Measurements from ENCODE around the gene CDK2AP2.

Gene CDK2AP2

DNA sequence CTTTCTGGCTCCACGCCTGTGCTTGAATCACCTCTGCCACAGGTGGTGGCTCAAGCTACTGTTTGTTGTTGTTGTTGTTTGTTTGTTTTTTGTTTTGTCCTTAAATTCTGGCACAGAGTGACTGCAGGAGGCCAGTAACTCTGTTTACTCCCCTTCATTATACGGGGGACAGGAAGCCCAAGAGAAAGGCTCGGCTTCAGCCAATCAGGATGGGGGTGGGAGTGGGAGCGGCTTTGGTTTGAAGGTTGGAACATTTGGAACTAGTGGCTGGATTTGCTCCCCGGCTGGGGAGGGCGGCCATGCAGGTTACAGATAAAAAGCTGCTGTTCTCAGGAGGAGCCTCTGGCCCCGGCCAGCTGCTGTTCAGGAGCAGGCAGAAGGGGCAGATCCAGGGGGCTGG, 35.0 kb upstream of the CDK2AP2 start:
- Histone ChIP-seq H3K4me3 (no peak overlapping the region), H3K36me3 (no peaks in the 10 kb centered on the region), H3K4me1 (peaks cover 0 to 49% (median 23%) of the 10 kb centered on the region in 10 experiments; a peak in 16 of 20 replicates)

DNA sequence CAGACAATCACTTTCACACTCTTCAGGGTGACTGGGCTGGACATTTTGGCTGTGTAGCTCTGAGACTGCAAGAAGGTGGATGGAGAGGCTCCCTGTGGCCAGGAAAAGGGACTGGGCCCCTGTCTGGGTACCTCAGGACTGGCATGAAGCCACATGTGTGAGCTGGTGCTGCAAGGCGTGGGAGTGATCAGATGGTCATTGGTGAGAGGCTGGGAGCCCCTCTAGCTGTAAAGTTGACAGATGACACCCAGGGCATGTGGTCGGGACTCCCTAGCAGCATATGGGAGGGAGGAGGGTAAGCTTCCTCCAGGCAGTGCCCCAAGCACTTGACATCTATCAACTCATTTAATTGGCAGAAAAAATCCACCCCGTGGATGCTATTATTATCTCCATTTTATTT, 34.2 kb upstream of the CDK2AP2 start:
- Histone ChIP-seq H3K4me3 (no peak overlapping the region), H3K36me3 (no peaks in the 10 kb centered on the region), H3K9ac (no peak overlapping the region), H3K27ac (no peak overlapping the region), H3K4me2 (no peak overlapping the region), H3K9me3 (replicated peaks in 1 of 11) (peaks cover 3 to 23% (median 12%) of the 10 kb centered on the region in 11 experiments; a peak in 19 of 22 replicates), H3K27me3 (no peaks in the 10 kb centered on the region), H4K20me1 (no peaks in the 10 kb centered on the region), H3K4me1 (peaks cover 0 to 49% (median 23%) of the 10 kb centered on the region in 10 experiments; a peak in 16 of 20 replicates)
- TF ChIP-seq Cebpa-rat (IDR thresholded peaks at IDR 0.05), result no peak

More for the DNA sequence above, 35.0 kb upstream of the CDK2AP2 start:
- no peak for TF ChIP-seq Cebpa-rat (IDR thresholded peaks at IDR 0.05)
- Histone ChIP-seq H3K27me3 (no peaks in the 10 kb centered on the region), H3K9ac (no peak overlapping the region), H3K4me2 (peak overlapping the region in 2 of 11 experiments; percentile 32 to 62; a peak in 2 of 22 replicates), H4K20me1 (no peaks in the 10 kb centered on the region), H3K9me3 (replicated peaks in 1 of 11) (peaks cover 0 to 16% (median 9%) of the 10 kb centered on the region in 11 experiments; a peak in 10 of 22 replicates), H3K27ac (no peak overlapping the region)

DNA sequence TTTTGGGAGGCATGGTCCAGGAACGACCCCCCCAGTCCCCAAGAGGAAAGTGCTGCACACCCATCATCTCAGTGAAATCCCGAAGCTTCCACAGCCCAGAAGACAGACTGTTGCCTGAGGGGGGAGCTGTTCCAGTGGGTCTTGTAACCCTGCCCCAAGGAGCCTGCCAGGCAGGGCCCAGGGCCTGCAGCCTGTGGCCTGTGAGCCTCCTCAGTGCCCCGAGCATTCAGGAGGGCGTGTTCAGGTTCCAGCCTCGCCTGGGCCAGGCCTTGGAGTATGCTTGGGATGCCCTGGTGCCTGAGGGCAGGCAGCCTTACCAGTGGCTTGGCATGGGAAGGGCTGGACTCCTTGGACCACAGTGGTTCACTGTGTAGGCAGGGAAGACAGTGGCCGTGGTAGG, 33.2 kb upstream of the CDK2AP2 start:
- Histone ChIP-seq H3K4me3 (no peak overlapping the region), H3K27me3 (no peaks in the 10 kb centered on the region), H3K4me1 (peaks cover 0 to 42% (median 23%) of the 10 kb centered on the region in 10 experiments; a peak in 16 of 20 replicates), H3K4me2 (no peak overlapping the region), H4K20me1 (no peaks in the 10 kb centered on the region), H3K9ac (no peak overlapping the region), H3K27ac (no peak overlapping the region), H3K36me3 (no peaks in the 10 kb centered on the region), H3K9me3 (replicated peaks in 1 of 11) (peaks cover 12 to 32% (median 22%) of the 10 kb centered on the region in 11 experiments)
- TF ChIP-seq Cebpa-rat (IDR thresholded peaks at IDR 0.05), result no peak

DNA sequence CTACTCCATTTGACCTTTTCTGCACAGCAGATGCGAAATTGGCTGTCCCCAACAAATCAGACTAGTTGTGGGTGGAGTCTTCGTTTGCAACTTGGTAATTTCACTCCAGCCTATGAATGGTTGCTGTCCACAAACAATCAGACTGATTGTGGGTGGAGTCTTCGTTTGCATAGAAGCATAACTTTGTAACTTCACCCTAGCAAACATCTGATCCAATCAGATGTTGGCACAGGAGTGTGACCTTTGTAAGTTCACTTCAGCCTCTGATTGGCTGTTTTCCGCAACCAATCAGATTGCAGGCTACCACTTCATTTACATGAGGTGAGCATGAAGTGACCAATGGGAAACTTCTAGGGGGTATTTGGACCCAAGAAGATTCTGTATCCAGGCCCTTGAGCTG, 31.6 kb upstream of the CDK2AP2 start:
- no peaks in the 10 kb centered on the region for H3K36me3 ChIP-seq
- TF ChIP-seq Cebpa-rat (IDR thresholded peaks at IDR 0.05), result no peak
- H3K4me2 ChIP-seq, result no peak overlapping the region
- H3K27ac ChIP-seq, result no peak overlapping the region
- peaks cover 0 to 25% (median 10%) of the 10 kb centered on the region in 10 experiments; a peak in 16 of 20 replicates for H3K4me1 ChIP-seq
- H3K4me3 ChIP-seq, result no peak overlapping the region
- no peaks in the 10 kb centered on the region for H3K27me3 ChIP-seq
- H3K9ac ChIP-seq, result no peak overlapping the region
- peaks cover 29 to 49% (median 38%) of the 10 kb centered on the region in 11 experiments for H3K9me3 ChIP-seq (replicated peaks in 1 of 11)
- H4K20me1 ChIP-seq, result no peaks in the 10 kb centered on the region

DNA sequence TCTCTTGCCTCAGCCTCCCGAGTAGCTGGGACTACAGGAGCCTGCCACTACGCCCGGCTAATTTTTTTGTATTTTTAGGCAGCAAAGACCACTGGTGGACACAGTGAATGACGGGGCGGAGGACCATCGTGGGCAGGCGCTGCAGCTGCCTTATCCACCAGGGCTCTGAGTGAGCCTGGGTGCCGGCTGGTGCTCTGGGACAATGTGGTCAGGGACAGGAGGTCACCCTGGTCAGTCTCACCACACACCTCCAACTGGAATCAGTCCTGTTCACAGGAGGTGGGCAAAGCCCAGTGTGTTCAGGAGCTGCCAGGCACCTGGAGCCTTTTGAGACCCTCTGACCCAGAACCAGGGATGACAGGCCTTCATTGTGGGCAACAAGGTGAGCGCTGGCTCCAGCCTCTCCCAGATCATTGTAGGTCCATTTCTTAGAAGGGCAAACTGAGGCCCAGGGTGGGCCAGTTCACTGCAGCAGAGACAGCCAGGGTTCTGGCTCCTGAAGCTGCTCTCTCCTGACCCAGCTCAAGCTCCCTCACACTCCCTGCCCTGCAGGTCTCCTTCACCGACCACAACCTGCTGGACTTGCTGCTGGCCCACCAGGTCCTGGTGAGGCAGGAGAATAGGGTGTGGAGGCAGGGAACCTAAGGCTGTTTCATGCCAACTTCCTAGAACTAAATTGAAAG, 31.0 kb upstream of the CDK2AP2 start:
- H3K9ac ChIP-seq, result no peak overlapping the region
- no peak overlapping the region for H3K27ac ChIP-seq
- no peaks in the 10 kb centered on the region for H4K20me1 ChIP-seq
- H3K4me2 ChIP-seq, result no peak overlapping the region
- H3K9me3 ChIP-seq (replicated peaks in 1 of 11), result peaks cover 35 to 55% (median 44%) of the 10 kb centered on the region in 11 experiments
- TF ChIP-seq Cebpa-rat (IDR thresholded peaks at IDR 0.05), result no peak
- no peaks in the 10 kb centered on the region for H3K36me3 ChIP-seq
- no peaks in the 10 kb centered on the region for H3K27me3 ChIP-seq
- H3K4me1 ChIP-seq, result peaks cover 0 to 19% (median 4%) of the 10 kb centered on the region in 10 experiments; a peak in 11 of 20 replicates
- H3K4me3 ChIP-seq, result no peak overlapping the region

DNA sequence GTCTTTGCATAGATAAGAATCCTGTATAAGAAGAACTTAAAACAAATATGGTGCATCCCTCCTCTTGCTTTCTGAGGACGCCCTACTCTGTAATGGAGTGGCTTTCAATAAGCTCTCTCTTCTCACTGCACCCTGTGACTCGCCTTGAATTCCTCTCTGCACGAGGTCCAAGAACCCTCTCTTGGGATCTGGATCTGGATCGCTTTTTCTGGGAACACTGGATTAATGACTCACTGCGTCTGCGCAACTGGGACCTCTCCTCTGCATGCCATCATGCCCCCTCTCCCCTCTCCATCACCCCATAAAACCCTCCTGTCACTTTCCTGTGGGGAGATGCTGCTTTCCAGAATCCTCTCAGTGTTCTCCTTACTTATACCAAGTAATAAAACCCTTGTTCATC, 30.3 kb upstream of the CDK2AP2 start:
- H3K27ac ChIP-seq, result no peak overlapping the region

DNA sequence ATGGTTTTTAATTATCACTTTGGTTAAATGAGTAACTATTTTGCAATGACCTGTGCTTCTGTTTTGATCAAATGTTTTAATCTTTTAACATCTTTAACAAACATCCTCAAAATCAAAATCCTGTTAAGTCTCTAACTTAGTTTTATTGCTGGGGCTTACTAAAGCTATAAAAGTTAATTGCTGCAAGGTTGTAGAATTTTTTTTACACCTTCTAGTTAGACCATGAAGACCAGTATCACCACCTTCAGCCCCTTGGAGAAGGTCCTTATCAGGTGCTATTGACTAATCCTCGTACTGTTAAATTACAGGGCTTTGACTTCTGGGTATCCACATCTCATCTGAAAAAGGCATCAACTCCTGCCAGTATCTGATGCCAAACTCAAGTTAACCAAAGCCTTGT, 27.6 kb upstream of the CDK2AP2 start:
- Histone ChIP-seq H3K4me1 (peaks cover 1 to 9% (median 2%) of the 10 kb centered on the region in 10 experiments; a peak in 19 of 20 replicates), H3K4me2 (no peak overlapping the region), H3K36me3 (peaks cover 0 to 4% (median 0%) of the 10 kb centered on the region in 11 experiments; a peak in 1 of 22 replicates), H3K9me3 (replicated peaks in 1 of 11) (peaks cover 54 to 79% (median 69%) of the 10 kb centered on the region in 11 experiments), H3K4me3 (no peak overlapping the region), H4K20me1 (no peaks in the 10 kb centered on the region), H3K9ac (no peak overlapping the region), H3K27me3 (no peaks in the 10 kb centered on the region), H3K27ac (no peak overlapping the region)
- no peak for TF ChIP-seq Cebpa-rat (IDR thresholded peaks at IDR 0.05)

More for the DNA sequence above, 30.3 kb upstream of the CDK2AP2 start:
- H3K4me1 ChIP-seq, result peaks cover 0 to 13% (median under 1%) of the 10 kb centered on the region in 10 experiments; a peak in 5 of 20 replicates
- H3K27me3 ChIP-seq, result no peaks in the 10 kb centered on the region
- peaks cover 41 to 61% (median 51%) of the 10 kb centered on the region in 11 experiments for H3K9me3 ChIP-seq (replicated peaks in 1 of 11)
- no peak overlapping the region for H3K4me2 ChIP-seq
- H4K20me1 ChIP-seq, result no peaks in the 10 kb centered on the region
- H3K4me3 ChIP-seq, result no peak overlapping the region
- H3K9ac ChIP-seq, result no peak overlapping the region
- peaks cover 0 to 4% (median 0%) of the 10 kb centered on the region in 11 experiments; a peak in 1 of 22 replicates for H3K36me3 ChIP-seq
- TF ChIP-seq Cebpa-rat (IDR thresholded peaks at IDR 0.05), result no peak

DNA sequence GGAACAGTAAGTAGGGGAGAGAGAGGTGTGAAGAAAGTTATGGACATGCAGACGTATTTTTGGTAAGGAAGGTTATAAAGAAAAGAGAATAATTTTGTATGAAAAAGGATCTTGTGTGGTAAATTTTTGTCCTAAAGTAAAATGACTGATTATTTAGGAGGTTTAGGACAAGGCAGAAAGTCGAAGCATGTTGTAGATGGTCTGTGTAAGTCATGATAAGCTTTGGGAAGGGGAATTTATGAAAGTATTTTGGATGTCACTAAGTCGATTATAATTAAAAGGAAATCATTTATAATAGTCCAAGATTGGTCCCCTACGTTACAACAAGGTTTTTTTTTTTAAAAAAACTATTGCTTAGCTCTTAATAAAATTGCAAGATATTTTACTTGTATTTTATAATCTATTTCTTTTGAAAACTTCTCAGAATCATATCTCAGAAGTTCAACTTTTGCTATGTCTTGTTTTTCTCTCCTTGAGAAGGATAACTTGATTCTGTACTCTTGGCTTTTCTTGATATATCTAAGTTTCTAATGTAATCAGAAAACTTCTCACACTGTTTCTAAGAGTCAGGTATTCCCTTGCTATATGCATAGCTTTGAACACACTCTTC, 26.2 kb upstream of the CDK2AP2 start:
- no peak for TF ChIP-seq Cebpa-rat (IDR thresholded peaks at IDR 0.05)
- Histone ChIP-seq H3K27me3 (no peaks in the 10 kb centered on the region), H3K4me1 (peaks cover 15 to 20% (median 16%) of the 10 kb centered on the region in 10 experiments), H3K36me3 (peaks cover 0 to 4% (median 0%) of the 10 kb centered on the region in 11 experiments; a peak in 1 of 22 replicates), H3K9ac (no peak overlapping the region), H3K4me2 (no peak overlapping the region), H3K27ac (no peak overlapping the region), H4K20me1 (no peaks in the 10 kb centered on the region), H3K9me3 (replicated peaks in 1 of 11) (peaks cover 52 to 76% (median 63%) of the 10 kb centered on the region in 11 experiments), H3K4me3 (peak overlapping the region in 3 of 10 experiments; percentile 1 to 40 (median 17); a peak in 2 of 20 replicates)

DNA sequence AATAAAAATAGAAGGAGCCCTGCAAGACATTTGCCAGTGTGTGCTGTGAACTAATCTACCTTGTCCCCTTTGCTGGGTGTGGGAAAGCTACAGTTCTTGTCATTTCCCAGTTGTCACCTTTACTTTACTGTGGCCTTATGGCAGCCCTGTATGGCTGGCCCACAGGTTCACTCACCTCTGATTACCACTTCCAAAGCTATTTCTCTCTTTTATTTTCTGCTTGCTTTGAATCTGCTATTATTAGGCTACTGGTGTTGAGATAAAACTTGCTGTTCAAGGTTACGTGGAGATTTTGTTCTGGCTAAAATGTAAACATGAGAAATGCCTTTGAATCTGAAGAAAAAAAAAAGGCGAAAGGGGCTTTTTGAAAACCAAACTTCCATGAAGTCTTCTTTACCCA, 24.9 kb upstream of the CDK2AP2 start:
- H4K20me1 ChIP-seq, result no peaks in the 10 kb centered on the region
- peaks cover 0 to 4% (median 0%) of the 10 kb centered on the region in 11 experiments; a peak in 1 of 22 replicates for H3K36me3 ChIP-seq
- H3K4me2 ChIP-seq, result no peak overlapping the region
- H3K9ac ChIP-seq, result no peak overlapping the region
- H3K27me3 ChIP-seq, result no peaks in the 10 kb centered on the region
- H3K4me3 ChIP-seq, result no peak overlapping the region
- TF ChIP-seq Cebpa-rat (IDR thresholded peaks at IDR 0.05), result no peak
- peaks cover 52 to 72% (median 59%) of the 10 kb centered on the region in 11 experiments for H3K9me3 ChIP-seq (replicated peaks in 1 of 11)
- no peak overlapping the region for H3K27ac ChIP-seq
- peaks cover 15 to 20% (median 16%) of the 10 kb centered on the region in 10 experiments for H3K4me1 ChIP-seq
